ENCODE results near the gene C3orf18.
"Not testable (repeated sequence)": the region's sequence is repeated elsewhere in the genome, so short reads cannot be mapped to it uniquely, and the experiment has no call there.

Gene C3orf18

DNA sequence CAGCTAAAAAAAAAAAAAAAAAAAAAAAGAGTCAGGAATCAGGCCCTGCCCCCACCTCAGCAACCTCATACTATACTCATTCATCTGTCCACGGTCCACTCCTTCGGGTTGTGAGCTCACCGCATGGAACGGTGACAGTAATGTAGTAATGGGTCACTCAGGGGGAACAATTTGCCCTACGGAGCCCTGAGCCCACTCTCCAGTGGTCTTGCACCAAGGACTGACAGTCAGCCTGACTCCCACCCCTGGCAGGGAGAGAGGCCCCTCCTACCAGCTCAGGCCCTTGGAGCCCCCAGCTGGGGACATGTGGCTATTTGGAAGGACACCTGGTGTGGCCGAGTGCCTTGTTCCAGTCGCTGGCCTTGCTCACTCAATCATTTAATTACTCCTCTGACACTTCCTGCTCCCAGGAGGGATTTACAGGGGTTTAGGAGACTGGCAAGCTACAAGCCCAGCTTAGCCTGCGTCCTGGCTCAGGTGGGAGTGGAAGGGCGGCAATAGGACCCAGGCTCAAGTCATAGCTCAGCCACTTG, 44.2 kb downstream of the C3orf18 start:
- no peak for DNase-seq (ENCODE audit: low read depth)

- DNase-seq (ENCODE audit: low read depth): no peak
These were observed 46.0 kb downstream of the C3orf18 start for GRCh38 chr3:50521572-50521971.

GRCh38 chr3:50520849-50521248, 46.7 kb downstream of the C3orf18 start:
- no peak for DNase-seq (ENCODE audit: low read depth)

GRCh38 chr3:50519471-50520089, 48.0 kb downstream of the C3orf18 start:
- peak; percentile 30 for DNase-seq (ENCODE audit: low read depth)

DNA sequence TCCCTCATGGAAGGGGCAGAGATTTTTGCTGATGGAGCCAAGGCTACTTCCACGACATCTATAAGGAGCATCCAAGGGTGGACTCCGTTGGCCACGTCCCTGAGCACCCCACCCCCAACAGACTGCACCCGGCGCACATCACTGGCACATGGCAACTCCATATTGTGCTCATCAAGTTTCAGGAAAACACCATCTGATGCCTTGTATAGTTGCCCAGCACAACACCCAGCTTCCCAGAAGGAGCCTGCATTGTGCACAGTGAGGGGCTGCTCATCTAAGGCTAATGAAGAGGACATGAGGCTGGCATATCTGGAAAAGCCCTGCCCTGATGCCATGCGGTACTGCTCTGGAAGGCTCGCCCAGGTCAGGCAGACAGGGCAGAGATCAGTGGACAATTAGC, 49.1 kb downstream of the C3orf18 start:
- no peak for DNase-seq (ENCODE audit: low read depth)

DNA sequence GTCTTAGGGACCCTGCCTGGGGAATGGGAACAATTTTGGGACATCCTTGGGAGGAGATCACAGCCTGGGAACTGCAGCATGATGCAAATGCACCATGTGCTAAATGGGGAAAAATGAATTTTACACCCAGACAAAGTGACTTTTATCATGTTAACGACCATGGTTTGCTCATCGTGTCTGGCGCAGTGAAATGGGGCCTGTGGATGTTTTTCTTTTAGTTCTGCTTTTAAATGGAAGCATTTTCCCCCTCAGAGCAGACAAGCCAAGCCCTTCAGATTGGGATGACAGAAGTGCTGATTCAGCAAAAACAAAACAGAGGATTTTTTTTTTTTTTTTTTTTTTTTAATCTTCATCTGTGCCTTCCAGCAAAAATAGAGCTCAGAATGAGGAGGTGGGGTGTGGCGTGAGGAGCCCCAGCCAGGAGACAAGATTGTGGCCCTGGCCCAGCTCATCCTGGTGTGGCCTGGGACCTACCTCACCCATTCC, 49.8 kb downstream of the C3orf18 start:
- no peak for DNase-seq (ENCODE audit: low read depth)

- DNase-seq (ENCODE audit: low read depth): no peak
These were observed 51.1 kb downstream of the C3orf18 start for GRCh38 chr3:50516440-50516871.

DNA sequence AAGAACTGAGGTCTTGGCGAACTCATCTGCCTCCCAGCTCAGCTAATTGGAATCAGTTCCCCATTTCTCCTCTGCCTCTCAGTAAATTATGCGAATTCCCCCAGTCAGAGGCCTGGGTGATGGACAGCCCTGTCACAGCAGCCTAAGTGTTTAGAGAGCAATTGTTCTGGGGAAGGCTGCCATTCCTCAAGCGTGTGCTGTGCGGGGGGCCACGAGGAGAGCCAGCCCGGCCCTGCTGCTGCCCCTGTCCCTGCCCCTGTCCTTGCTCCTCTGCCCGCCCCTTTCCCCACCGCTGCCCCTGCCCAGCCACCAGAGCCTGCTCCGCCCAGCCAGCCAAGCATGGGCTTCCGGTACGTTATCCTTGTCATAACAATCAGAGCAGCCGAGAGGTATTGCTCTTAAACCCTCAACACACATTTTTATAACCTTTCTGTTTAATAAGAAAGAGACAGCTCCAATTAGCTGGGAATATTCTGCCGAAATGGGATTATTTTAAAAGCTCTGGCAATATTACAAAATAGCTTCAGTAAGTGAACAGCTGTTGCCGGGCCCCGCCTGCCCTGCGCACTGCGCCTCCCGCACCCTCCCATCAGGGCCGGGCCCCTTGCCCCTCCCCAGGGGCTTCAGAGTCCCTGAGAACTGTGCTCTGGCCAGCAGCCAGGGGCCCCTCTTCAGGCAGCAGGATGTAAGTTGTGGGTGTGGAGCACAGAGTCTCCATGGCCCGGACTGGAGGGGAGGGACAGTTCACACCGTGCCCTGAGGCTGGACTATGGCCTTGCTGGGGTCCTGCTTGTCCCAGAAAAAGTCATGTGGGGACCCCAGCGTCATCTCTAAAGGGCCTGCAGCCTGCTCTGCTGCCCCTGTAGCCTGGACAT, 51.7 kb downstream of the C3orf18 start:
- no peak for DNase-seq (ENCODE audit: low read depth)

DNA sequence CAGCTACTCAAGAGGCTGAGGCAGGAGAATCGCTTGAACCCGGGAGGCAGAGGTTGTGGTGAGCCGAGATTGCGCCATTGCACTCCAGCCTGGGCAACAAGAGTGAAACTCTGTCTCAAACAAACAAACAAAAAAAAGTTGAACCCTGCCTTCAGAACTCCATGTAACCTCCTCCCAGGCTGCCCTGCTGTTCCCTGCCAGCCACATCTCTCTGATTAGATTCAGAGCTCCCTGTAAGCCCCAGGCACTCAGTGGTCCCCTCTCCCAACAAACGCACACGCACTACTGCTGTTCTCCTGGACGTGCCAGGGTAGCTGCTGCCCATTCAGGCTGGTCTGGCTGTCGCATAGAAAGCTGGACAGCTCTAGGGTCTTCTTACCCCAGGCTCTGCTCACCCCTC, 54.6 kb downstream of the C3orf18 start:
- DNase-seq (ENCODE audit: low read depth): not testable (repeated sequence)

DNA sequence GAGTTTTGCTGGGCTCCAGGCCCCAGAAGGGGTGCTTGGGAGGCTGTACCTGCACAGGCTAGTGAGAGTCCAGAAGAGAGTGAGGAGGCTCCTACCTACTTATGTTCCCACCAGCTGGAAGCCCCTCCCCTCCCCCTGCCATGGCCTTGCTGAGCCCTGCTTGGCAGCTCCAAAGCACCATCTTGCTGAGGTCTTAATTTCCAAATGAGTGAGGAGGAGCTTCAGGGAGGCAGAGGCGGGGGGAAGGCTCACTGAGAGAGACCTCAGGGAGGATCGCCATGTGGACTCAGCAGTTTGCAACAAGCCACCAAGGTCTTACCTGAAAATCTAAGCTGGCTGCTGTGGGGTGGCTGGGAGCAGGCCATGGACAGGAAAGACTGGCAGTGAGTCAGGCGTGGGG, 55.4 kb downstream of the C3orf18 start:
- DNase-seq (ENCODE audit: low read depth): no peak

- no peak for DNase-seq (ENCODE audit: low read depth)
These were observed 57.2 kb downstream of the C3orf18 start for GRCh38 chr3:50510325-50510724.

- DNase-seq (ENCODE audit: low read depth): no peak
These were observed 57.8 kb downstream of the C3orf18 start for GRCh38 chr3:50509715-50510114.

DNA sequence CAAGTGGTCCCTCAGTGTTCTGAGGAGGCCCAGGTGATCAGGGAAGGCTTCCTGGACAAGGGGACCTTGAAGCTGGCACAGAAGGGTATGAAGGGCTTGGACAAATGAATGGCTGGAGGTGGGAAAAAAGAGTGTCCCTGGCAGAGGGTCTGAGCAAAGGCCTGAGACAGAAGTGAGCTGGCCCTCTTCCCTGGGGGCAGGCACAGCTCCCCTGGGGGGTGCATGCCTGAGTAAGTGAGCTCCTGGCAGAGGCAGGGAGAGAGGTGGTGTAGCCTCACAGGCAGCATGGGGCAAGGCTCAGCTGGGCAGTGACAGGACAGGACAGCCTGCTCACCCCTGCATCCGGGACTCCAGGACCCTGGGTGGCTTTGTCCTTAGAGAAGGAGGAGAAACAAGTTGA, 58.7 kb downstream of the C3orf18 start:
- no peak for DNase-seq (ENCODE audit: low read depth)

All from amniotic epithelial cell (primary cell).